Pancreas (tissue), 10 donors: ENCODE data around the gene RAVER2. TPM values are rescaled to one million over a fixed set of nuclear protein-coding genes. Genes with fewer than 3 reads are reported as not detected.

Source experiments
- ATAC-seq, 4 donors: fragments of 200-7000 bp; cut with Tn5 transposase; one replicate each; pipeline versions ENCODE4 v1.8.0 to v1.9.1; 2020; ENCODE audit warnings: mild to moderate bottlenecking in 4 of 4, moderate library complexity in 4 of 4
- DNase-seq, 6 donors: peaks; one replicate each; pipeline ENCODE4 v3.0.0-alpha.2; 2020
- FAIRE-seq: peaks from 2 replicates; lab custom pipeline; 2012; peaks lifted over from hg19 to GRCh38; lab: Jason Lieb, UNC
- H3K27ac ChIP-seq, 4 donors: fragments of 200-600 bp; sonication (generic); 1 replicate in 3 of 4; 2 replicates in 1 of 4; pipeline versions ENCODE4 v1.5.0 to v1.8.0; 2020
- H3K27me3 ChIP-seq, 4 donors: fragments of 200-600 bp; one replicate each; pipeline ENCODE4 v1.8.0; 2021
- H3K36me3 ChIP-seq, 3 donors: fragments of 200-600 bp; sonication (generic) in 1 of 3; one replicate each; pipeline versions ENCODE4 v1.5.0 to v1.8.0; 2020 to 2021
- H3K4me1 ChIP-seq, 3 donors: fragments of 200-600 bp; one replicate each; pipeline ENCODE4 v1.8.0; 2021
- H3K4me3 ChIP-seq, 4 donors: fragments of 200-600 bp; sonication (generic) in 2 of 4; one replicate each; pipeline versions ENCODE4 v1.5.0 to v1.8.0; 2020 to 2021
- H3K9me3 ChIP-seq, 4 donors: fragments of 200-600 bp; one replicate each; pipeline ENCODE4 v1.8.0; 2021
- WGBS, 2 donors: extraction: QIAGEN DNeasy Blood & Tissue Kit; methylation state at CpG; one replicate each; pipeline ENCODE4 v1.1.7; 2013; 5-methylcytosine and 5-hydroxymethylcytosine counted together
- intact Hi-C, 3 donors: fragments of 100-400 bp; cut with DNase I; formaldehyde crosslinking; loops; one replicate each; pipeline versions ENCODE4 v1.11.1 to v1.14.2; 2022
- polyA plus RNA-seq, 2 donors: library from polyadenylated mRNA; stranded (reverse); fragments of 200-250 nt; gene quantifications; one replicate each; pipeline ENCODE4 v1.2.3, GENCODE V29; 2013
- total RNA-seq, 6 donors: library from RNA; stranded (reverse); fragmentation: NEBNext Ultra II Directional in 4 of 6; extraction: Animal tissue kit (Norgen Biotek cat#: 25700) in 4 of 6; gene quantifications; one replicate each; pipeline versions ENCODE4 v1.2.1 to v1.2.4, GENCODE V29; 2021 to 2023
- TF ChIP-seq, protein P1 (sequence below), 4 donors: fragments of 200-600 bp; sonication (generic) in 3 of 4; IDR thresholded peaks; one replicate each; pipeline versions ENCODE4 v1.5.0 to v1.8.0; 2021; ENCODE audit warnings: antibody characterized with exemption in 4 of 4
- donor health status: healthy with polysubstance abuse.
- donor health status: DM: no; HTN: no; CAD: no; lungs with moderate emphysema.
- donor health status: DM: no; HTN: no; CAD: no.
- donor health status: control.
- donor health status: control.
- donor health status: Bipolar disorder and iron deficiency.
- donor health status: DM: yes; HTN: yes; CAD: no.
- donor health status: DM: no; HTN: no; CAD: no.
- donor health status: DM: no; HTN: no; CAD: no.
- donor health status: DM: yes; HTN: yes; CAD: no.

RAVER2 gene
- total and polyA plus RNA-seq, 8 donors = 3.3 to 8.7 (median 5.0) TPM

DNA sequence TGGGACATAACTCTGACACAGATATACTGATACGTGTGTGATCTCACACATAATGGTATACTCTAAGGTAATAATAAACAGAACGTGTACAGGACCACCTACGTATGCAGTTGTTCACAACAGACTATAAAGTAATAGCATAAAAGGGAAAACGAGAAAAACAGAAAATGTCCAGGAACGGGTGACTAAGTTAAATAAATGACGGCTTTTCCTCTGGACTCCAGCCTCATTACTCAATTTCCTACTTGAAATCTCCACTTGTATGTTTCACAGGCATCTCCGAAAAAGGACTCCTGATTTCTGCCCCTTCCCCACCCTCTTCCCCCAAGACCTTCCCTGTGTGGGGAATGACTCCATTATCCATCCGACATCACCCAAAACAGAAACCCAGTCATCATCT is 126.4 kb downstream of the RAVER2 start:
- DNase-seq (no peak), FAIRE-seq (no peak), ATAC-seq (no peak)
- intact Hi-C loops = no loop called here
- 91 to 95% methylated on average over 8 of the region's 8 CpGs for WGBS, 2 donors
- Histone ChIP-seq H3K36me3 (peaks cover 4 to 20% (median 4%) of the 10 kb centered on the region in 3 donors), H3K4me3 (no peak overlapping the region), H3K9me3 (no peaks in the 10 kb centered on the region), H3K27me3 (no peaks in the 10 kb centered on the region), H3K27ac (no peak overlapping the region), H3K4me1 (peaks cover 0 to 5% (median 0%) of the 10 kb centered on the region in 3 donors)
- TF ChIP-seq, protein P1, sequence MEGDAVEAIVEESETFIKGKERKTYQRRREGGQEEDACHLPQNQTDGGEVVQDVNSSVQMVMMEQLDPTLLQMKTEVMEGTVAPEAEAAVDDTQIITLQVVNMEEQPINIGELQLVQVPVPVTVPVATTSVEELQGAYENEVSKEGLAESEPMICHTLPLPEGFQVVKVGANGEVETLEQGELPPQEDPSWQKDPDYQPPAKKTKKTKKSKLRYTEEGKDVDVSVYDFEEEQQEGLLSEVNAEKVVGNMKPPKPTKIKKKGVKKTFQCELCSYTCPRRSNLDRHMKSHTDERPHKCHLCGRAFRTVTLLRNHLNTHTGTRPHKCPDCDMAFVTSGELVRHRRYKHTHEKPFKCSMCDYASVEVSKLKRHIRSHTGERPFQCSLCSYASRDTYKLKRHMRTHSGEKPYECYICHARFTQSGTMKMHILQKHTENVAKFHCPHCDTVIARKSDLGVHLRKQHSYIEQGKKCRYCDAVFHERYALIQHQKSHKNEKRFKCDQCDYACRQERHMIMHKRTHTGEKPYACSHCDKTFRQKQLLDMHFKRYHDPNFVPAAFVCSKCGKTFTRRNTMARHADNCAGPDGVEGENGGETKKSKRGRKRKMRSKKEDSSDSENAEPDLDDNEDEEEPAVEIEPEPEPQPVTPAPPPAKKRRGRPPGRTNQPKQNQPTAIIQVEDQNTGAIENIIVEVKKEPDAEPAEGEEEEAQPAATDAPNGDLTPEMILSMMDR (IDR thresholded peaks at IDR 0.05) = no peak

DNA sequence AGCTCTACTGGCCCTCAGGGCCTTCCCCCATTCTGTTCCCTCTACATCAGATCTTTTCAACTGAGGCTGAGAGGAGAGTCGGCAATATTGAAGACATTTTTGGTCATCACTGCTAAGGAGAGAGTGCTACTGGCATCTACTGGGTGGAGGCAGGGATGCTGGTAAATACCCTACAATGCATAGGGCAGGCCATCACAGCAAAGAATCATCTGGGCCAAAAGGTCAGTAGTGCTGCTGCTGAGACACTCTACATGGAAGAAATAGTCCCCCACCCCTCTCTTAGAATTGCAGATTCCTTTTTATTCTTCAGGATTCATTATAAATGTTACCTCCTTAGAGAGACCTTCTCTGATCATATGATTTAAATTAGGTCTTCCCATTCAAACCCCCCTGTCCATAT is 127.2 kb downstream of the RAVER2 start:
- 96 to 100% methylated on average over 1 of the region's 1 CpG for WGBS, 2 donors
- Histone ChIP-seq H3K27ac (no peak overlapping the region), H3K36me3 (peaks cover 0 to 20% (median 7%) of the 10 kb centered on the region in 3 donors), H3K27me3 (no peaks in the 10 kb centered on the region), H3K4me1 (peaks cover 0 to 10% (median 4%) of the 10 kb centered on the region in 3 donors), H3K9me3 (peaks cover 0 to 2% (median 0%) of the 10 kb centered on the region in 4 donors), H3K4me3 (no peak overlapping the region)
- no peak for ATAC-seq
- no peak for DNase-seq
- TF ChIP-seq, protein P1 (IDR thresholded peaks at IDR 0.05) = no peak
- intact Hi-C loops = no loop called here
- no peak for FAIRE-seq

DNA sequence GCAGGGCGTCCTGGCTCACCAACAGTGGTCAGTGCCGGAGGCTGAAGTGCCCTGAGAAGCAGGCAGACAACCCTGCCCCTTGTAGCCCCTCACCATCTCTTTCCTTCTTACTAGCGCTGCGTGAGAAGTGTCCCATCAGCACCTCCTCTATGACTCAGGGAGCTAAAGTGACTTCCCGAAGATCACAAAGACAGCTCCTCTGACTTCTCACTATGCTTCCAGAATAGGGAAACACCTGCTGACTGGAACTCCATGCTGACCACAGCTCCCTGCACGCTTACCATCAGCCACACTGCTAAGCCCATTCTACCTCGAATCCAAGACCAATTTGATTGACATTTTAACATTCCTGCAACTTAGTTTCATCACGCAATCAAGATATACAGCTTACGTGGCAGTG is 128.7 kb downstream of the RAVER2 start:
- intact Hi-C loops = no loop called here
- Histone ChIP-seq H3K4me3 (no peak overlapping the region), H3K9me3 (peaks cover 0 to 2% (median 0%) of the 10 kb centered on the region in 4 donors), H3K27me3 (no peaks in the 10 kb centered on the region), H3K4me1 (peaks cover under 1 to 23% (median 15%) of the 10 kb centered on the region in 3 donors), H3K36me3 (peaks cover 0 to 7% (median 6%) of the 10 kb centered on the region in 3 donors), H3K27ac (no peak overlapping the region)
- 91 to 97% methylated on average over 9 of the region's 9 CpGs for WGBS, 2 donors
- DNase-seq (no peak), ATAC-seq (no peak), FAIRE-seq (no peak)
- TF ChIP-seq, protein P1 (IDR thresholded peaks at IDR 0.05) = no peak

DNA sequence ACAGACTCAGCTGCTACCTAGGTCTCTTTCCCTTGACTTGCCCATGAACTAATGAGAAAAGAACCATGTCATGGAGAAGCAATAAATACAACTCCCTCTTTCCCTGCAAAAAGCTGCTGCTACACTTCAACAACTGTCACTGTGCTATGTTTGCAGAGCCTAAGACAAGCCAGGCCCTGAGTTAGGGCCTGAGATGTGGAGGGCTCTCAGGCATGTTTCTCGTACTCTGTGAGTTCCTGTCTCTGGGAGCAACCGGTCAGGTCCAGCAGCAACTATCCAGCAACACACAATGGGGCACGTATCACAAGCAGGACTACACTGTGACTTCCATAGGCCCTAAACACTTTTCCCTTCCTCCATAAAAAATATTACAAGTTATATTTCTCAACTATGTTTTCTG is 129.8 kb downstream of the RAVER2 start:
- Histone ChIP-seq H3K27ac (no peak overlapping the region), H3K27me3 (no peaks in the 10 kb centered on the region), H3K4me3 (no peak overlapping the region), H3K9me3 (peaks cover 0 to 2% (median 0%) of the 10 kb centered on the region in 4 donors), H3K4me1 (peaks cover 4 to 33% (median 26%) of the 10 kb centered on the region in 3 donors), H3K36me3 (peaks cover 0 to 7% (median 0%) of the 10 kb centered on the region in 3 donors)
- intact Hi-C loops = no loop called here
- TF ChIP-seq, protein P1 (IDR thresholded peaks at IDR 0.05) = no peak
- 58 to 69% methylated on average over 3 of the region's 3 CpGs for WGBS, 2 donors
- FAIRE-seq (no peak), DNase-seq (no peak), ATAC-seq (no peak)

DNA sequence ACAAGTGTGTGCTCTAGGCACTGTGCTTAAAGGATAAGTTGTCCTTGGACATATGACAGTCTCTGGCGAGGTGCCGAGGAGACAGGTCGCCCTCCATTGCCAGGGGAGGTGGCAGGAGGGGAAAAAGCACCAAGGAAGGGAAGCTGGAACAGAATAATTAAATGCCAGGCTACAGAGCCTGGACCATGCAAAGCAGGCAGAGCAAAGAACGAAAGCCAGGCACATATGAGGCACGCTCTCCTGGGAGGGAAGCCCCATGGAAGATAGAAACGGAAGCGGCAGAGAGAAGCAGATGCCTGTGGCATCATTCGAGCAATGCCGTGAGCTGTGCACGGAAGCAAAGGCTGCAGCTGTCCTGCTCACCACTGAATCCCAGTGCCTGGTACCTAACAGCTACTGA is 130.2 kb downstream of the RAVER2 start:
- Histone ChIP-seq H3K27ac (no peak overlapping the region), H3K4me3 (no peak overlapping the region), H3K4me1 (peaks cover 4 to 36% (median 29%) of the 10 kb centered on the region in 3 donors), H3K27me3 (no peaks in the 10 kb centered on the region), H3K36me3 (peaks cover 0 to 7% (median 0%) of the 10 kb centered on the region in 3 donors), H3K9me3 (peaks cover 0 to 2% (median 0%) of the 10 kb centered on the region in 4 donors)
- no peak for FAIRE-seq
- DNase-seq = no peak
- ATAC-seq = peak in 1 of 4 donors; percentile 11
- WGBS, 2 donors = 68 to 81% methylated on average over 10 of the region's 10 CpGs
- TF ChIP-seq, protein P1 (IDR thresholded peaks at IDR 0.05) = no peak
- intact Hi-C loops = no loop called here
